HepG2 (cell line): ENCODE measurements around the gene TMEM150C. TPM values are rescaled to one million over a fixed set of nuclear protein-coding genes. Genes with fewer than 3 reads are reported as not detected.

ENCODE experiments used
- ATAC-seq: fragments of 200-7000 bp; cut with Tn5 transposase; 3 replicates; pipeline ENCODE4 v1.9.1; 2020; ENCODE audit warnings: mild to moderate bottlenecking, moderate library complexity
- BruUV-seq: library from RNA; stranded (reverse); fragments of 400-500 nt; replicated peaks from 2 replicates; lab custom pipeline; 2021; lab: Mats Ljungman, UMichigan
- CTCF ChIA-PET: fragments of 300-600 bp; formaldehyde crosslinking; extraction: SDS; loops from one replicate; lab custom pipeline; 2021; ENCODE audit warnings: low total read pairs, inconsistent platforms, low intra/inter-chr PET ratio; lab: Yijun Ruan, JAX
- POLR2A ChIA-PET: fragments of 350-600 bp; sonication (Branson Sonifier 250); formaldehyde crosslinking; loops from one replicate; lab custom pipeline; 2020; ENCODE audit warnings: antibody characterized with exemption, inconsistent platforms; lab: Yijun Ruan, JAX
- DNase-seq: peaks from one replicate; pipeline ENCODE4 v3.0.0-alpha.2; 2015; ENCODE audit warnings: low spot score
- FAIRE-seq: peaks from 3 replicates; lab custom pipeline; 2011; peaks lifted over from hg19 to GRCh38; lab: Jason Lieb, UNC
- H2AFZ ChIP-seq: one replicate; pipeline ENCODE4 v1.6.1; 2011; ENCODE audit warnings: low read length, inconsistent platforms
- H3K27ac ChIP-seq: fragments of 300-600 bp; 3 replicates; pipeline ENCODE4 v1.8.0; 2011; ENCODE audit warnings: mixed run types, mild to moderate bottlenecking, mixed read lengths, low read length, inconsistent platforms; ENCODE audit not compliant: insufficient read depth; ENCODE audit errors: extremely low read length
- H3K27me3 ChIP-seq, 2 experiments: fragments of 200-600 bp in 1 of 2; 2 replicates in 1 of 2; 3 replicates in 1 of 2; pipeline versions ENCODE4 v1.6.0 to v1.8.0; 2011; ENCODE audit warnings: low read length in 2 of 2, mild to moderate bottlenecking in 2 of 2, moderate library complexity in 2 of 2, inconsistent platforms in 1 of 2; ENCODE audit not compliant: insufficient read depth in 2 of 2, control insufficient read depth in 1 of 2
- H3K36me3 ChIP-seq, 2 experiments: fragments of 200-600 bp in 1 of 2; replicated peaks in 1 of 2; 2 replicates in 1 of 2; 3 replicates in 1 of 2; pipeline versions ENCODE4 v1.5.1 to v1.8.0; 2011; ENCODE audit warnings: low read length in 2 of 2, inconsistent platforms in 1 of 2; ENCODE audit not compliant: insufficient read depth in 2 of 2, control insufficient read depth in 1 of 2
- H3K4me1 ChIP-seq: 2 replicates; pipeline ENCODE4 v1.5.1; 2012; ENCODE audit warnings: low read length, inconsistent platforms; ENCODE audit not compliant: insufficient read depth
- H3K4me2 ChIP-seq: 2 replicates; pipeline ENCODE4 v1.6.0; 2011; ENCODE audit warnings: low read depth, low read length, inconsistent platforms
- H3K4me3 ChIP-seq, 3 experiments: fragments of 200-600 bp in 1 of 3; sonication (generic), shearing (Covaris generic) in 1 of 3; replicated peaks in 1 of 3; 2 replicates each; pipeline ENCODE4 v1.5.1; 2011 to 2016; ENCODE audit warnings: low read length in 3 of 3, inconsistent platforms in 2 of 3, low read depth in 2 of 3, mild to moderate bottlenecking in 2 of 3, control low read depth in 1 of 3, mixed read lengths in 1 of 3; ENCODE audit not compliant: insufficient read depth in 1 of 3
- H3K79me2 ChIP-seq: one replicate; pipeline ENCODE4 v1.6.1; 2011; ENCODE audit warnings: low read length, inconsistent platforms; ENCODE audit not compliant: insufficient read depth
- H3K9ac ChIP-seq: 2 replicates; pipeline ENCODE4 v1.6.0; 2011; ENCODE audit warnings: mild to moderate bottlenecking, low read depth, low read length, inconsistent platforms; ENCODE audit not compliant: insufficient read depth
- H3K9me3 ChIP-seq: 2 replicates; pipeline ENCODE4 v1.5.1; 2012; ENCODE audit warnings: mild to moderate bottlenecking, low read length
- H4K20me1 ChIP-seq: 2 replicates; pipeline ENCODE4 v1.6.0; 2011; ENCODE audit warnings: inconsistent platforms, mild to moderate bottlenecking, low read length, moderate library complexity; ENCODE audit not compliant: insufficient read depth
- CBX2 ChIP-seq, 2 experiments: fragments of 200-600 bp in 1 of 2; sonication (generic); formaldehyde crosslinking in 1 of 2; IDR thresholded peaks; 2 replicates each; pipeline versions ENCODE4 v1.7.0 to v1.8.1; 2018 to 2022; ENCODE audit warnings: low read depth in 2 of 2, low read length in 1 of 2, mild to moderate bottlenecking in 1 of 2, missing genetic modification reagents in 1 of 2
- NCOR1 ChIP-seq: fragments of 200-600 bp; sonication (generic); IDR thresholded peaks from 2 replicates; pipeline ENCODE4 v1.7.0; 2017; ENCODE audit warnings: antibody characterized with exemption, low read length, borderline replicate concordance
- PTBP1 ChIP-seq: fragments of 200-400 bp; formaldehyde crosslinking; IDR thresholded peaks from 2 replicates; pipeline ENCODE4 v1.6.1; 2018; ENCODE audit warnings: low read length, low read depth; ENCODE audit not compliant: poor library complexity, severe bottlenecking
- RBAK ChIP-seq: sonication (generic); formaldehyde crosslinking; IDR thresholded peaks from 2 replicates; pipeline ENCODE4 v1.5.1; 2020; ENCODE audit warnings: mild to moderate bottlenecking, missing genetic modification reagents
- ZNF557 ChIP-seq: sonication (generic); formaldehyde crosslinking; IDR thresholded peaks from 2 replicates; pipeline ENCODE4 v1.4.0; 2020; ENCODE audit warnings: missing genetic modification reagents
- ZNF747 ChIP-seq: sonication (generic); formaldehyde crosslinking; IDR thresholded peaks from 2 replicates; pipeline ENCODE4 v1.8.1; 2023; ENCODE audit warnings: missing genetic modification reagents, mild to moderate bottlenecking, borderline replicate concordance
- WGBS: methylation state at CpG from one replicate; pipeline ENCODE4 v1.1.6; 2017; ENCODE audit warnings: low lambda C conversion rate; 5-methylcytosine and 5-hydroxymethylcytosine counted together
- in situ Hi-C: cut with HindIII; loops from 2 replicates; pipeline ENCODE4 v1.10.0; 2017; ENCODE audit warnings: low pct_unique_long_range_greater_than_20kb; ENCODE audit not compliant: extremely low pct_ligation_motif_present
- intact Hi-C: fragments of 100-400 bp; cut with micrococcal nuclease; formaldehyde crosslinking; loops from one replicate; pipeline ENCODE4 v1.10.0; 2022; ENCODE audit not compliant: unreplicated experiment
- polyA plus RNA-seq, 8 experiments: library from polyadenylated mRNA; depleted of rRNA in 3 of 8; stranded (reverse) in 7 of 8; unstranded in 1 of 8; fragments of >200 nt; fragmentation: Illumina TruSeq in 4 of 8; extraction: Trizol in 4 of 8; gene quantifications; 2 replicates each; pipeline versions ENCODE4 v1.2.1 to v1.2.3, GENCODE V29; 2011 to 2016; ENCODE audit warnings: low read depth in 4 of 8, missing spikeins in 1 of 8, mixed read lengths in 1 of 8; ENCODE audit not compliant: insufficient read depth in 1 of 8
- total RNA-seq, 5 experiments: library from RNA; depleted of rRNA; stranded (reverse); fragments of >200 nt; fragmentation: Illumina TruSeq; extraction: Trizol; gene quantifications; 2 replicates each; pipeline ENCODE4 v1.2.3, GENCODE V29; 2016; ENCODE audit warnings: low read depth in 1 of 5
- TF ChIP-seq, protein P1 (sequence below): sonication (generic); formaldehyde crosslinking; IDR thresholded peaks from 2 replicates; pipeline ENCODE4 v1.5.0; 2020; ENCODE audit warnings: missing genetic modification reagents
- TF ChIP-seq, protein P2 (sequence below): fragments of 450-650 bp; IDR thresholded peaks from 2 replicates; pipeline ENCODE4 v1.6.1; 2017; ENCODE audit warnings: mild to moderate bottlenecking
- TF ChIP-seq, protein P3 (sequence below): sonication (generic); formaldehyde crosslinking; IDR thresholded peaks from 2 replicates; pipeline ENCODE4 v1.4.0; 2020; ENCODE audit warnings: missing genetic modification reagents, low read depth, mild to moderate bottlenecking, borderline replicate concordance
- TF ChIP-seq, protein P4 (sequence below): sonication (generic); formaldehyde crosslinking; IDR thresholded peaks from 2 replicates; pipeline ENCODE4 v1.4.0; 2020; ENCODE audit warnings: missing genetic modification reagents

TMEM150C gene
- total and polyA plus RNA-seq, 2 of the 13 experiments (the other 11 are each of a cell fraction or from before 2014, with no cell fraction given) = 0.33 to 0.42 TPM

DNA sequence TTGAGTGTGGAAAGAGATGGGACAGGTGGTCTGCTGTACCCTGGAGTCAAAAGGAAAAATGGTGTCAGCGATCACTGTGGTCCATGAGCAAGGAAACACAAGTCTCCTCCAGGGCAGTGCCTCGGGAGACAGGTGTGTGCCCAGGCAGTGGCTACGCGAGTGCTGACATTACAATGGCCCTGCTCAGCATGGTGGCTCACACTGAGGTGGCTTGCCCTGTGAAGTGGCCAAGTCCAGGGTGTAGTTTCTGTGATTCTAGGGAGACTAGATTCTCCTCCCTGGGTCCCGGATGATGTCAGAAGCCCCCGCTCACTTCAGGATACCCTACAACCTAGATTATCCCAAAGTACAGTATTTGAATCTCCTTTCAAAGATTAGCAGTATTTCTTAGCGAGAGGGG is 44.8 kb upstream of the TMEM150C start:
- Histone ChIP-seq H3K9me3 (no peaks in the 10 kb centered on the region), H3K4me2 (no peak overlapping the region), H2AFZ (no peak overlapping the region), H3K36me3 (no peaks in the 10 kb centered on the region), H3K9ac (no peak overlapping the region), H3K4me1 (no peaks in the 10 kb centered on the region), H3K27me3 (no peaks in the 10 kb centered on the region; a peak in 1 of 5 replicates), H3K4me3 (no peak overlapping the region), H3K79me2 (no peaks in the 10 kb centered on the region), H3K27ac (no peak overlapping the region), H4K20me1 (no peaks in the 10 kb centered on the region)
- no peak for FAIRE-seq
- ChIA-PET CTCF (no interaction called here), POLR2A (no interaction called here)
- in situ Hi-C loops = no loop called here
- WGBS = 60% methylated on average over 5 of the region's 7 CpGs
- intact Hi-C loops = no loop called here
- BruUV-seq = no TSS peak
- no peak for DNase-seq
- TF ChIP-seq ZNF557 = no peak
- no peak for TF ChIP-seq ZNF747
- TF ChIP-seq, protein P1, sequence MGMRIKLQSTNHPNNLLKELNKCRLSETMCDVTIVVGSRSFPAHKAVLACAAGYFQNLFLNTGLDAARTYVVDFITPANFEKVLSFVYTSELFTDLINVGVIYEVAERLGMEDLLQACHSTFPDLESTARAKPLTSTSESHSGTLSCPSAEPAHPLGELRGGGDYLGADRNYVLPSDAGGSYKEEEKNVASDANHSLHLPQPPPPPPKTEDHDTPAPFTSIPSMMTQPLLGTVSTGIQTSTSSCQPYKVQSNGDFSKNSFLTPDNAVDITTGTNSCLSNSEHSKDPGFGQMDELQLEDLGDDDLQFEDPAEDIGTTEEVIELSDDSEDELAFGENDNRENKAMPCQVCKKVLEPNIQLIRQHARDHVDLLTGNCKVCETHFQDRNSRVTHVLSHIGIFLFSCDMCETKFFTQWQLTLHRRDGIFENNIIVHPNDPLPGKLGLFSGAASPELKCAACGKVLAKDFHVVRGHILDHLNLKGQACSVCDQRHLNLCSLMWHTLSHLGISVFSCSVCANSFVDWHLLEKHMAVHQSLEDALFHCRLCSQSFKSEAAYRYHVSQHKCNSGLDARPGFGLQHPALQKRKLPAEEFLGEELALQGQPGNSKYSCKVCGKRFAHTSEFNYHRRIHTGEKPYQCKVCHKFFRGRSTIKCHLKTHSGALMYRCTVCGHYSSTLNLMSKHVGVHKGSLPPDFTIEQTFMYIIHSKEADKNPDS (CRISPR knock-in tag) = no peak
- no peak for TF ChIP-seq PTBP1
- TF ChIP-seq, protein P2, sequence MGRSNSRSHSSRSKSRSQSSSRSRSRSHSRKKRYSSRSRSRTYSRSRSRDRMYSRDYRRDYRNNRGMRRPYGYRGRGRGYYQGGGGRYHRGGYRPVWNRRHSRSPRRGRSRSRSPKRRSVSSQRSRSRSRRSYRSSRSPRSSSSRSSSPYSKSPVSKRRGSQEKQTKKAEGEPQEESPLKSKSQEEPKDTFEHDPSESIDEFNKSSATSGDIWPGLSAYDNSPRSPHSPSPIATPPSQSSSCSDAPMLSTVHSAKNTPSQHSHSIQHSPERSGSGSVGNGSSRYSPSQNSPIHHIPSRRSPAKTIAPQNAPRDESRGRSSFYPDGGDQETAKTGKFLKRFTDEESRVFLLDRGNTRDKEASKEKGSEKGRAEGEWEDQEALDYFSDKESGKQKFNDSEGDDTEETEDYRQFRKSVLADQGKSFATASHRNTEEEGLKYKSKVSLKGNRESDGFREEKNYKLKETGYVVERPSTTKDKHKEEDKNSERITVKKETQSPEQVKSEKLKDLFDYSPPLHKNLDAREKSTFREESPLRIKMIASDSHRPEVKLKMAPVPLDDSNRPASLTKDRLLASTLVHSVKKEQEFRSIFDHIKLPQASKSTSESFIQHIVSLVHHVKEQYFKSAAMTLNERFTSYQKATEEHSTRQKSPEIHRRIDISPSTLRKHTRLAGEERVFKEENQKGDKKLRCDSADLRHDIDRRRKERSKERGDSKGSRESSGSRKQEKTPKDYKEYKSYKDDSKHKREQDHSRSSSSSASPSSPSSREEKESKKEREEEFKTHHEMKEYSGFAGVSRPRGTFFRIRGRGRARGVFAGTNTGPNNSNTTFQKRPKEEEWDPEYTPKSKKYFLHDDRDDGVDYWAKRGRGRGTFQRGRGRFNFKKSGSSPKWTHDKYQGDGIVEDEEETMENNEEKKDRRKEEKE = no peak
- no peak for TF ChIP-seq RBAK (CRISPR knock-in tag)
- TF ChIP-seq NCOR1 = no peak
- TF ChIP-seq CBX2 (IDR thresholded peaks at IDR 0.05; ENCODE audit: low read depth, low read length) = no peak
- TF ChIP-seq CBX2 (CRISPR knock-in tag; IDR thresholded peaks at IDR 0.05; ENCODE audit: low read depth) = no peak
- TF ChIP-seq, protein P3, sequence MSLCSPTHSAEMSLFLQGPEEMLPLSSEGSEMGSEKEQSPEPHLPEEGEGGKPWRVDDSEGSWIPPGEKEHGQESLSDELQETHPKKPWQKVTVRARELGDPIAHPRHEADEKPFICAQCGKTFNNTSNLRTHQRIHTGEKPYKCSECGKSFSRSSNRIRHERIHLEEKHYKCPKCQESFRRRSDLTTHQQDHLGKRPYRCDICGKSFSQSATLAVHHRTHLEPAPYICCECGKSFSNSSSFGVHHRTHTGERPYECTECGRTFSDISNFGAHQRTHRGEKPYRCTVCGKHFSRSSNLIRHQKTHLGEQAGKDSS = no peak
- TF ChIP-seq, protein P4, sequence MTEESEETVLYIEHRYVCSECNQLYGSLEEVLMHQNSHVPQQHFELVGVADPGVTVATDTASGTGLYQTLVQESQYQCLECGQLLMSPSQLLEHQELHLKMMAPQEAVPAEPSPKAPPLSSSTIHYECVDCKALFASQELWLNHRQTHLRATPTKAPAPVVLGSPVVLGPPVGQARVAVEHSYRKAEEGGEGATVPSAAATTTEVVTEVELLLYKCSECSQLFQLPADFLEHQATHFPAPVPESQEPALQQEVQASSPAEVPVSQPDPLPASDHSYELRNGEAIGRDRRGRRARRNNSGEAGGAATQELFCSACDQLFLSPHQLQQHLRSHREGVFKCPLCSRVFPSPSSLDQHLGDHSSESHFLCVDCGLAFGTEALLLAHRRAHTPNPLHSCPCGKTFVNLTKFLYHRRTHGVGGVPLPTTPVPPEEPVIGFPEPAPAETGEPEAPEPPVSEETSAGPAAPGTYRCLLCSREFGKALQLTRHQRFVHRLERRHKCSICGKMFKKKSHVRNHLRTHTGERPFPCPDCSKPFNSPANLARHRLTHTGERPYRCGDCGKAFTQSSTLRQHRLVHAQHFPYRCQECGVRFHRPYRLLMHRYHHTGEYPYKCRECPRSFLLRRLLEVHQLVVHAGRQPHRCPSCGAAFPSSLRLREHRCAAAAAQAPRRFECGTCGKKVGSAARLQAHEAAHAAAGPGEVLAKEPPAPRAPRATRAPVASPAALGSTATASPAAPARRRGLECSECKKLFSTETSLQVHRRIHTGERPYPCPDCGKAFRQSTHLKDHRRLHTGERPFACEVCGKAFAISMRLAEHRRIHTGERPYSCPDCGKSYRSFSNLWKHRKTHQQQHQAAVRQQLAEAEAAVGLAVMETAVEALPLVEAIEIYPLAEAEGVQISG (CRISPR knock-in tag) = no peak
- ATAC-seq = no peak
